GM18868 (cell line): ENCODE data around the gene PEX14.

Source experiments
- ATAC-seq: cut with Tn5 transposase; IDR thresholded peaks from one replicate; pipeline ENCODE4 v1.9.1; 2021; ENCODE audit warnings: mild to moderate bottlenecking, moderate library complexity; ENCODE audit not compliant: unreplicated experiment

The PEX14 gene

GRCh38 chr1:10586125-10586524 is 111.4 kb downstream of the PEX14 start:
- ATAC-seq: no peak

DNA sequence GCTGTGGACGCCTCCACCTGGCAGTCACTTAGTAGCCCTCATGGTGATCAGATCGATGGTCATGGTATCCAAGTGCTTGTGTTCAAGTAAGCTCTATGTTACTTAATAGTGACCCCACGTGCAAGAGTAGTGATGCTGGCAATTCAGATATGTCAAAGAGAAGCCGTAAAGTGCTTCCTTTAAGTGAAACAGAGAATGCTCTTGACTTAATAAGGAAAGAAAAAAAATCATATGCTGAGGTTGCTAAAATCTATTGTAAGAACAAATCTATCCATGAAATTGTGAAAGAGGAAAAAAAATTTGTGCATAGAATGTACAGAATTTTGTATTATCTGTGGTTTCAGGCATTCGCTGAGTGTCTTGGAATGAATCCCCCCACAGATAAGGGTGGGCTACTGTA is 113.9 kb downstream of the PEX14 start:
- ATAC-seq: no peak

GRCh38 chr1:10589074-10589473 is 114.3 kb downstream of the PEX14 start:
- ATAC-seq: no peak

DNA sequence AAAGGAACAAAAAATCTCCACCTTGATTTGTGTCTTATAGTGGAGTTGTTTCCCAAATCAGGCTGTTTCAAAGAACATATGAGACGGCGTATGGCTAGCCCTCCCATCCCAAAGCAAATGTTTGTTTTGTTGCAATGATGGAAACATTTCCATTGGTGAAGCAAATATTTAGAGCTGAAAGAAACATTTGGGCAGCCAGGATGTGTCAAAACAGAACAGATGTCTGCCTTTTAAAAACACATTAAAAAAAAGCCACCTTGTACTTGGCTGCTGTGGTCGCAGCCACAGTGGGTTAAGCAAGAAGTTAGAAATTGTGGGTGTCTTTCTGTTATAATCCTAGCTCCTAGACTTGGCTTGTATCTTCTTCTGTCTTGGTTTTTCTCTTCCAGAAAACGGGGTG is 116.3 kb downstream of the PEX14 start:
- ATAC-seq: no peak

GRCh38 chr1:10592373-10592772 is 117.6 kb downstream of the PEX14 start:
- ATAC-seq: no peak

DNA sequence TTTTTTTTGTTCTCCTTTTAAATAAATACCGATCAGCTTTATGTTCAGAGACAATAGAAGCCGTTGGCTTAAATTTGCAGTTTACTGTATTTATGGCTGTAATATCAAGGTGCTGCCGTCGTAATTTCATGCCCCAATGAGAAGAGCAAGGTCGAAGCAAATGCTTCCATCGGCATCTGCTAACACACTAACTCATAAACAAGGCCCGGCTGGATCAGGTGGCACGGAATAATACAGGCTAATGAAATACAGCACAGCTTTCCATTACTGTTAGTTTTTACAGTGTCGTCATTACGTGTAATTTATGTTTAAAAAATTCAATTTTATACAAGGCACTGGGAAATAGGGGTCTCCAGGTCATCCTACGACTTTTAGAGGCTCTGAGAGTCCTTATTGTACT is 119.0 kb downstream of the PEX14 start:
- no peak for ATAC-seq

DNA sequence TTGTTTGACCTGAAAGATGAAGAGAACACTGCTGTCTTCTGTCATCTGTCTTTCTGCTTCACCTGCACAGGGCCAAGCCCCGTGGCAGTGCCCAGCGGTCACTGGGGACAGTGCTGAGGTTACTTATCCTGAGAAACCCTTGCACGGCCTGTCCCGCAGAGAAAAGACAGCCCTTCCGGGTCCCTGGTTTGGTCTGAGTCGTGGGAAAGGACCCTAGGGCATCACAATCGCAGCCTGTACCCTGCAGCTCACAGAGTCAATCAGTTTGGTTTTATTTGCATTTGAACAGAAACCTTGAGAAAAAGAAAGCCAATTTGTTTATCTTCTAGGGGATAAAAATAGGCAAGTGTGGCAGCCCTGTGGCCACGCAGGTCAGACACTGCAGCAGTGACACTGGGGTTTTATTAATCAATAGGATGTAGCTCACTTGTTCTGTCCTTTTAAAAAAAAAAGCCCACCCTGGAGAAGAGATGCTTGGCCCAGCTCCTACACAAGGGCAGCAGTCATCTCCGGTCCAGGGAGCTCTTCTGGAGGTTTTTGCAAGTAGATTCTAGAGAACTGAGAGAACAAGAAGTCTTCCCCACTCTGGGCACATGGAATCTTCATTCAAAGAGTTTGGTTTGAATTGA is 120.0 kb downstream of the PEX14 start:
- no peak for ATAC-seq

DNA sequence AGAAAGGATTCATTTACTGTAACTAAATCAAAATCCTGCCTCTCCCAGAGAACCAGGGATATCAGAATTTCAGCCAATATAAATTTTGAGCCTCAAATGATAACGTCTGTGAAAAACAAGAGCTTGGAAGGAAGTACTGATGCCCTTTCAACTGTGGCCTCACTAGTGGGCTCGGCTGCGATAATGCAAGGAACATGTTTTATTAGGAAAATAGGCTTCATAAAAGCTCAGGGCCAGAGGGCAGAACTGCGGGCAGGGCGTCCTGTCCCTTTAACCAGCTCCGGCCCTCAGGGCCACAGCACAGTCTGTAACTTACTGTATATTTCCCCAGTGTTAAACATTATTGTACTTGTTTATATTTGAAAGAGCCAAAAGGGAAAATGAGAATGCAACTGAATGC is 122.0 kb downstream of the PEX14 start:
- no peak for ATAC-seq

- no peak for ATAC-seq
Observed at GRCh38 chr1:10597492-10598388, 123.0 kb downstream of the PEX14 start.

DNA sequence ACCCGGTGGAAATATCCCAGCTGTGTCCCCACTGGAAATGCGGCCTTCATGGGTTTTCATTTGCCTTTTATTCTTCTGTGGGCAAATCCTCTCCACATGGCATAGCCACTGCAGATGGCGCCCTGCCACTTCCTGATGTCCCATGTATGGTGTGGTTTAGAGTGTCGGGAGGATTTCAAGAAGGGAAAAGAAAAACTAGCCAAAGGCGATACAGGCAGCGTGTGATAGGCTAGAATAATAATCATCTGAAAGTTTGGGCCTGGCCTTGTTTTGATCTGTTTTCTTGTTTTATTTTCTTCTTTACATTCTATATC is 123.6 kb downstream of the PEX14 start:
- no peak for ATAC-seq

GRCh38 chr1:10599194-10599861 is 124.6 kb downstream of the PEX14 start:
- ATAC-seq: no peak

- no peak for ATAC-seq
Observed at GRCh38 chr1:10601342-10602070, 126.8 kb downstream of the PEX14 start.

DNA sequence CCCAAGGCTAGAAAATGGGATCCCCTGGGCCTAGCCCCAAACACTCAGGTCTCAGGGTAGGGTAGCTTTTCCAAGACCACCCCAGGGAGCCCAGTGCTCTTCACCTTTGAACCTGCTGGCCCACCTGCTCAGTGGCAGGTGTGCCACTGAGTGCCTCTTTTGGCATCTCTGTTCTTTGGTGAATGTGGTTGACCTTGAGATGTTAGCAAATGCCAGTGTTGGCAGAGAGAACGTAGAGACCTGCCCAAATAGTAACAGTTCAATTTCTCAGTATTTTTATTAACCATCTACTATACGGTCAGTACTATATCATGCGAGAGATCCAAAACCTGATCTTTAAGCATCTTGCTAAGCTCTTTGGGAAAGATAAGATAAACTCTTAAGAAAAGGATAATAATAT is 128.2 kb downstream of the PEX14 start:
- no peak for ATAC-seq

DNA sequence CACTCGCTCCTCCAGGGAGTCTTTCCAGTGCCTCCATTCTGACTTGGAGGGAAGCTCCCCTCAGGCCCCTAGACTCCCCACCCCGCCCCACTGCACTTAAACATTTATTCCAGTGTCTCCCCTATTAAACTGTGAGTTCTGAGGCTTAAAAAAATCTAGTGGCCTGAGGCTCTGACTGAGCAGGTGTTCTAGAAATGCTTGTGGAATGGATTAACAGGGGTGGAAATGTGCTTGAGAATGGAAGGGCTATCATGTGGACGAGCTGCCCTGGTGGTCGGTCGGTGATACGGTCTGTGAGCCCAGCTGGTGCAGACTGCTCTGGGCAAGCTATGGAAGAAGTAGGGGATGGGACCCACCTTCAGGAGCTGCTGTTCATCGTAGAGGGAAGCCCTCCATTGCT is 130.2 kb downstream of the PEX14 start:
- ATAC-seq: no peak

DNA sequence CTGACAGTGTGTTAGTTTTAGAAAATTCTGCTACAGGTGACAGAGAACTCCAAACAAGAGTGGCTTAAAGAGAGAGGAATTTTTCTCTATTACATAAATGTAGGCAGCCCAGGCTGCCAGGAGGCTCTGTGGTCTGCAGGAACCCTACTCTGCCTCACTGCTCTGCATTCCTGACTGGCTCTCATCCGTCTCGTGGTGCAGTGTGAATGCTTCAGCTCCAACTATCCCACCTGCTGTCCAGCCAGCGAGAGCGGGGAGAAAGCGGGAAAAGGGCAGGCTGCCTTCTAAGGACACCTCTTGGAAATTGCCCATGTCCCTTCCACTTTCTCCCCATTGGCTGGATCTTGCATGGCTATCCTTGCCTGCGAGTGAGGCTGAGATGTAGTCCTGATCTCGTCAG is 131.3 kb downstream of the PEX14 start:
- no peak for ATAC-seq

- ATAC-seq: no peak
Observed at GRCh38 chr1:10607228-10607627, 132.5 kb downstream of the PEX14 start.

DNA sequence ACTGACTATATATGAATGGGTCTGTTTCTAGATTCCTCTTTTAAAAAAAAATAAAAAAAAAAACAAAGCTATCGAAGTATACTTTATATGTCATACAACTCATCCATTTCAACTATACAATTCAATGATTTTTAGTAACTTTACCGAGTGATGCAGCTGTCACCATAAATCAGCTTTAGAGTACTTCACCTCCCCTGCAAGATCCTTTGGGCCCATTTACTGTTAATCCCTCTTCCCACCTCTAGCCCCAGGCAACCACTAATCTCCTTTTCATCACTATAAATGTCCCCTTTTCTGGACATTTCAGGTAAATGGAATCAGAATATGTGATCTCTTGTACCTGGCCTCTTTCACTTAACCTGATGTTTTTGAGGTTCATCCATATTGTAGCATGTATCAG is 133.9 kb downstream of the PEX14 start:
- ATAC-seq: no peak

DNA sequence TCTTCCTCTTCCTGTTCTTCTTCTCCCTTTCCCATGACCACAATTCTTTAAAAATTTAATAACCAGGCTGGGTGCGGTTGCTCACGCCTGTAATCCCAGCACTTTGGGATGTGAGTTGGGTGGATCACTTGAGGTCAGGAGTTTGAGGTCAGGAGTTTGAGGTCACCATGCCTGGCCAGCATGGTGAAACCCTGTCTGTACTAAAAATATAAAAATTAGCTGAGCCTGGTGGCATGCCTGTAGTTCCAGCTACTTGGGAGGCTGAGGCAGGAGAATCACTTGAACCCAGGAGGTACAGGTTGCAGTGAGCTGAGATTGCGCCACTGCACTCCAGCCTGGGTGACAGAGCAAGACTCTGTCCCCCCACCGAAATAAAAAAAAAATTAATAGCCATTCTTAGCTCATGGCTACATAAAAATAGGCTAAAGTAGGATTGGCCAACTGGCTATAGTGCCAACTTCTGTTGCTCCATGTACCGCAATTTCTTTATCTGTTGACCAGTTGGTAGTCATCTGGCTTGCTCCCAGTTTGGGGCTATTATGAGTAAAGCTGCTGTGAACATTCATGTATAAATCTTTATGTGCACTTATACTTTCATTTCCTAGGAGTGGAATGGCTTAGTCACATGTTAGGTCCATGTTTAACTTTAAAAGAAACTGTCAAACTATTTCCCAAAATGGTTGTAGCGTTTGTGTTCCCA is 136.3 kb downstream of the PEX14 start:
- no peak for ATAC-seq

GRCh38 chr1:10612436-10613160 is 137.8 kb downstream of the PEX14 start:
- ATAC-seq: no peak

DNA sequence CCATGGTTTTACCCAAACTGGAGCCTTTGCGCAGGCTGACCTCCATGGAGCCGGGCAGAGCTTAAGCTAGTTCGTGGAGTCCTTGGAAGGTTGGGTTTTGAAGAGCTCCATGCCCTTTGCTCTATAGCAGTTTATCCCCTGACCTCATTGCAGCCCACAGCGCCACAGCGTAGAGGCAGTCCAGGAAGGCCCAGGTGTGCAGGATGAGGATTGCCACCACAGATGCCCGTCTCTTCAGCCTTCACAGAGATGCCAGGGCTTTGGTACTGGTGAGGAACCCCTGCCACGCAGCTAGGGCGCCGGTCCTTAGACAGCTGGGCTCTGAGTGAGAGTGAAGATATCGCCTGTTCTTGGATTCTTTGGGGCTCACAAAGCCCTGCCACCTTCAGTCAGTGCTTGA is 138.6 kb downstream of the PEX14 start:
- no peak for ATAC-seq
